CD4-positive, alpha-beta T cell (primary cell): ENCODE data around the gene CXCL14. TPM values are rescaled to one million over a fixed set of nuclear protein-coding genes. Genes with fewer than 3 reads are reported as not detected.

ENCODE experiments used
- ATAC-seq: fragments of 200-7000 bp; cut with Tn5 transposase; one replicate; pipeline ENCODE4 v1.10.0; 2022; ENCODE audit warnings: mild to moderate bottlenecking; ENCODE audit not compliant: poor library complexity
- CTCF ChIA-PET: fragments of 350-600 bp; sonication (Branson Sonifier 250); formaldehyde crosslinking; loops from one replicate; lab custom pipeline; 2021; ENCODE audit warnings: antibody characterized with exemption, inconsistent platforms; lab: Charles Lee
- POLR2A ChIA-PET: fragments of 350-600 bp; sonication (Branson Sonifier 250); formaldehyde crosslinking; loops from one replicate; lab custom pipeline; 2021; ENCODE audit warnings: antibody characterized with exemption, inconsistent platforms; lab: Charles Lee
- DNase-seq, 14 experiments: peaks; one replicate each; pipeline ENCODE4 v3.0.0-alpha.2; 2013 to 2020; ENCODE audit warnings: mixed read lengths in 2 of 14
- H3K27ac ChIP-seq, 2 donors: one replicate each; pipeline versions ENCODE4 v1.5.1 to v1.7.0; 2013; ENCODE audit warnings: low read length in 2 of 2, low read depth in 1 of 2, mild to moderate bottlenecking in 1 of 2
- H3K27me3 ChIP-seq, 2 experiments: 1 replicate in 1 of 2; 2 replicates in 1 of 2; pipeline versions ENCODE4 v1.6.1 to v1.7.0; 2013; ENCODE audit warnings: low read length in 2 of 2, control low read depth in 1 of 2, mild to moderate bottlenecking in 1 of 2, moderate library complexity in 1 of 2; ENCODE audit not compliant: insufficient read depth in 2 of 2, control insufficient read depth in 1 of 2
- H3K36me3 ChIP-seq: one replicate; pipeline ENCODE4 v1.6.1; 2013; ENCODE audit warnings: low read length, control low read depth; ENCODE audit not compliant: insufficient read depth
- H3K4me1 ChIP-seq: one replicate; pipeline ENCODE4 v1.6.1; 2013; ENCODE audit warnings: low read length, control low read depth; ENCODE audit not compliant: insufficient read depth
- H3K4me3 ChIP-seq: one replicate; pipeline ENCODE4 v1.5.1; 2013; ENCODE audit warnings: mild to moderate bottlenecking, low read length, moderate library complexity
- H3K9me3 ChIP-seq, 2 experiments: 1 replicate in 1 of 2; 2 replicates in 1 of 2; pipeline versions ENCODE4 v1.6.1 to v1.7.0; 2013; ENCODE audit warnings: low read length in 2 of 2, mild to moderate bottlenecking in 2 of 2, control low read depth in 1 of 2, moderate library complexity in 1 of 2; ENCODE audit not compliant: control insufficient read depth in 1 of 2, insufficient read depth in 1 of 2
- H3K27ac Mint-ChIP-seq: one replicate; pipeline ENCODE4 v1.8.0; 2020; ENCODE audit warnings: mixed read lengths
- H3K27me3 Mint-ChIP-seq: one replicate; pipeline ENCODE4 v1.8.0; 2021; ENCODE audit warnings: mixed read lengths
- H3K36me3 Mint-ChIP-seq: one replicate; pipeline ENCODE4 v1.8.0; 2021; ENCODE audit warnings: low read depth, mixed read lengths
- H3K4me1 Mint-ChIP-seq: one replicate; pipeline ENCODE4 v1.8.0; 2021; ENCODE audit warnings: low read depth, mixed read lengths
- H3K4me3 Mint-ChIP-seq: one replicate; pipeline ENCODE4 v1.8.0; 2020; ENCODE audit warnings: mild to moderate bottlenecking, mixed read lengths
- H3K9me3 Mint-ChIP-seq: one replicate; pipeline ENCODE4 v1.8.0; 2020; ENCODE audit warnings: mixed read lengths
- CTCF ChIP-seq: fragments of 200-600 bp; IDR thresholded peaks from one replicate; pipeline ENCODE4 v1.8.0; 2022; ENCODE audit warnings: antibody characterized with exemption, mild to moderate bottlenecking
- intact Hi-C, 2 experiments: fragments of 100-400 bp; cut with DNase I in 1 of 2; cut with micrococcal nuclease in 1 of 2; formaldehyde crosslinking; loops; one replicate each; pipeline versions ENCODE4 v1.15.1 to v1.9.0; 2023 to 2025; cut with DNase I, micrococcal nuclease
- total RNA-seq, 174 experiments: library from RNA in 2 of 174; stranded (reverse) in 2 of 174; gene quantifications; one replicate each; pipeline ENCODE4 v1.2.3 and lab custom pipeline; 2021 to 2026

CXCL14 gene
- total RNA-seq, 2 experiments from 2014 or later, result not detected

GRCh38 chr5:135615581-135616260, 36.9 kb upstream of the CXCL14 start:
- Mint-ChIP-seq H3K4me3 (no peak overlapping the region), H3K9me3 (peaks cover 10% of the 10 kb centered on the region), H3K27ac (no peak overlapping the region), H3K27me3 (peaks cover 37% of the 10 kb centered on the region), H3K4me1 (no peaks in the 10 kb centered on the region), H3K36me3 (no peaks in the 10 kb centered on the region)
- H3K27ac ChIP-seq, result no peak overlapping the region
- ChIA-PET CTCF (no interaction called here), POLR2A (no interaction called here)
- DNase-seq, result no peak
- no peak overlapping the region for H3K4me3 ChIP-seq
- H3K27me3 ChIP-seq, result peaks cover 0 to 4% of the 10 kb centered on the region in 2 experiments
- no peak for ATAC-seq
- no peaks in the 10 kb centered on the region for H3K4me1 ChIP-seq
- H3K9me3 ChIP-seq, result peaks cover 19 to 26% of the 10 kb centered on the region in 2 experiments
- H3K36me3 ChIP-seq, result no peaks in the 10 kb centered on the region
- intact Hi-C loops, result no loop called here
- no peak for TF ChIP-seq CTCF

- intact Hi-C loops, result no loop called here
- no peaks in the 10 kb centered on the region for H3K4me1 ChIP-seq
- no peak overlapping the region for H3K27ac ChIP-seq
- no peak for ATAC-seq
- Mint-ChIP-seq H3K36me3 (no peaks in the 10 kb centered on the region), H3K27ac (no peak overlapping the region), H3K4me3 (no peak overlapping the region), H3K9me3 (peaks cover 10% of the 10 kb centered on the region), H3K27me3 (peaks cover 35% of the 10 kb centered on the region), H3K4me1 (no peaks in the 10 kb centered on the region)
- H3K4me3 ChIP-seq, result no peak overlapping the region
- H3K36me3 ChIP-seq, result no peaks in the 10 kb centered on the region
- DNase-seq, result no peak
- H3K9me3 ChIP-seq, result peaks cover 13 to 26% of the 10 kb centered on the region in 2 experiments
- no peak for TF ChIP-seq CTCF
- H3K27me3 ChIP-seq, result peaks cover 0 to 4% of the 10 kb centered on the region in 2 experiments
- ChIA-PET POLR2A (no interaction called here), CTCF (no interaction called here)
Measured at GRCh38 chr5:135615171-135615570, 36.4 kb upstream of the CXCL14 start.

- intact Hi-C loops, result no loop called here
- Mint-ChIP-seq H3K9me3 (no peaks in the 10 kb centered on the region), H3K27ac (no peak overlapping the region), H3K27me3 (peaks cover 49% of the 10 kb centered on the region), H3K36me3 (no peaks in the 10 kb centered on the region), H3K4me3 (no peak overlapping the region), H3K4me1 (no peaks in the 10 kb centered on the region)
- no peak for ATAC-seq
- Histone ChIP-seq H3K27ac (no peak overlapping the region), H3K27me3 (peaks cover 0 to 9% of the 10 kb centered on the region in 2 experiments), H3K36me3 (no peaks in the 10 kb centered on the region), H3K4me3 (no peak overlapping the region), H3K4me1 (no peaks in the 10 kb centered on the region), H3K9me3 (no peaks in the 10 kb centered on the region)
- CTCF ChIA-PET, result no interaction called here
- no peak for TF ChIP-seq CTCF
- POLR2A ChIA-PET, result no interaction called here
- DNase-seq, result no peak
Measured at GRCh38 chr5:135609981-135610380, 31.2 kb upstream of the CXCL14 start.
